ENCODE results near the gene COQ5.

The COQ5 gene

GRCh38 chr12:120460157-120460556 lies 68.8 kb downstream of the COQ5 start:
- H3K27ac Mint-ChIP-seq: no peak overlapping the region
- H3K36me3 Mint-ChIP-seq (ENCODE audit: low read depth): peaks cover 74% of the 10 kb centered on the region
- peaks cover 5% of the 10 kb centered on the region for H3K4me1 Mint-ChIP-seq (ENCODE audit: low read depth)
- no peaks in the 10 kb centered on the region for H3K27me3 Mint-ChIP-seq
- no peaks in the 10 kb centered on the region for H3K9me3 Mint-ChIP-seq
- H3K4me3 Mint-ChIP-seq: no peak overlapping the region

GRCh38 chr12:120457133-120457532 lies 71.8 kb downstream of the COQ5 start:
- peak overlapping the region; percentile 60 for H3K27ac Mint-ChIP-seq
- H3K36me3 Mint-ChIP-seq (ENCODE audit: low read depth): peaks cover 49% of the 10 kb centered on the region
- H3K4me3 Mint-ChIP-seq: no peak overlapping the region
- no peaks in the 10 kb centered on the region for H3K9me3 Mint-ChIP-seq
- no peaks in the 10 kb centered on the region for H3K27me3 Mint-ChIP-seq
- peaks cover 9% of the 10 kb centered on the region for H3K4me1 Mint-ChIP-seq (ENCODE audit: low read depth)

- Mint-ChIP-seq H3K36me3 (ENCODE audit: low read depth) (peaks cover 41% of the 10 kb centered on the region), H3K27me3 (no peaks in the 10 kb centered on the region), H3K9me3 (no peaks in the 10 kb centered on the region), H3K27ac (no peak overlapping the region), H3K4me1 (ENCODE audit: low read depth) (peaks cover 9% of the 10 kb centered on the region), H3K4me3 (no peak overlapping the region)
Observed at GRCh38 chr12:120455302-120455701, 73.7 kb downstream of the COQ5 start.

GRCh38 chr12:120453977-120454376 lies 75.0 kb downstream of the COQ5 start:
- H3K4me1 Mint-ChIP-seq (ENCODE audit: low read depth): peaks cover 14% of the 10 kb centered on the region
- no peaks in the 10 kb centered on the region for H3K27me3 Mint-ChIP-seq
- H3K36me3 Mint-ChIP-seq (ENCODE audit: low read depth): peaks cover 42% of the 10 kb centered on the region
- H3K9me3 Mint-ChIP-seq: no peaks in the 10 kb centered on the region
- H3K4me3 Mint-ChIP-seq: no peak overlapping the region
- H3K27ac Mint-ChIP-seq: no peak overlapping the region
